Measurements from ENCODE around the gene RPS21. TPM values are rescaled to one million over a fixed set of nuclear protein-coding genes. Genes with fewer than 3 reads are reported as not detected.
A peak's percentile ranks its signal among the peaks of the same experiment; 100 is the strongest.

RPS21 gene
- 4,006 TPM for polyA plus RNA-seq (2013)

DNA sequence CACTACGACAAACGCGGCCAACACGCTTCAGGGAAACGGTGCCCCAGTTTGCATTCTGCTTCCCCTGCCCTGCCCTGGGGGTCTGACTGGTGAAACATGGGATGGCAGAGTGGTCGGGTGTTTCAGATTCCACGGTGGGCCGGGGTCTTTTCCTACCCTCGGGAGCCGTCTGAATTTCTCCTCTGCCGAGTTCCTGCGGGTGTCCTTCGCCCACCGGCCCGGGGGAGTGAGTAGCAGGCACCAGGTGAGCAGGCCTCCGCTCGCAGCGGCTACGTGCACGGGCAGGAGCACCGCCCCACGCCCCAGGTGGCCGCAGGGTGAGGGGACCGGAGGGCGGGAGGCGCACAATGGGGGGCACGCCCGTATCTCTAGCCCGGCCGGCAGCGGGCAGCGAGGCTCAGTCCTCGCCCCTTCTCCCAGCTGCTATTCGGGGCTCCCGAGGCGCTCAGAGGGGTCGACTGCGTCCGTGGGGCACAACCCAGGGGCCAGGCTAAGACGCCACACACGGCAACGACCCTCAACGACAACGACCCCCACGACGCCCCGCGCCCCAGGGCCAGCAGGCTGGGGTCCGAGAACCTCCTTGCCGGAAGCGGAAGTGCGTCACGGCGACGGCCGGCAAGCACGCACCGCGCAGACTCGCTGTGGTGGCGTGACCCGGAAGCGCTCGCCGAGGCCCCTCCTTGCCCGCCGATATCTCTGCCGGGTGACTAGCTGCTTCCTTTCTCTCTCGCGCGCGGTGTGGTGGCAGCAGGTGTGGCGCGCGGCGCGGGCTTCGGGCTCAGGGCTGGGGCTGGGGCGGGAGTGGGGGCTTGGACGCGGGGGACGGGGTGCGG, at the start of gene RPS21:
RPS21 (plus strand) TSS at position 721 of the 836 bp plus-strand sequence. CDS start 236 bp downstream, outside the sequence.
- H3K27me3 ChIP-seq (replicated peaks in 2 of 5; ENCODE audit: control insufficient read depth in 4 of 5, insufficient read depth in 5 of 5, low read length in 4 of 5), result no peaks in the 10 kb centered on the region
- peak; percentile 92 to 96 (median 96) for DNase-seq
- H3K4me1 ChIP-seq (ENCODE audit: control extremely low read depth in 1 of 4, control insufficient read depth in 4 of 4, insufficient read depth in 4 of 4, low read length in 3 of 4), result peaks cover 1 to 27% (median 22%) of the 10 kb centered on the region in 4 experiments
- no peaks in the 10 kb centered on the region for H3K9me3 ChIP-seq (ENCODE audit: control extremely low read depth in 1 of 5, control insufficient read depth in 4 of 5, insufficient read depth in 2 of 5, low read depth in 1 of 5, low read length in 4 of 5)
- peak within 1 kb of the TSS; percentile 75 to 94 for H3K27ac ChIP-seq (ENCODE audit: insufficient read depth in 1 of 2, low read depth in 1 of 2, low read length in 2 of 2, poor library complexity in 1 of 2, severe bottlenecking in 2 of 2)
- H3K36me3 ChIP-seq (ENCODE audit: control insufficient read depth in 4 of 4, insufficient read depth in 4 of 4, low read length in 3 of 4), result peaks cover 4 to 50% (median 32%) of the 10 kb centered on the region in 4 experiments
- CTCF ChIA-PET, result interaction anchor here (1.1 to 2.1 kb wide), 5 partner anchors 12 to 84 kb away, joined by 3 to 8 read pairs (median 3); partner anchors contain the start of gene ADRM1
- POLR2A ChIA-PET, result interaction anchor here (0.8 kb wide), 1 partner anchor 23 kb away, joined by 3 read pairs; no protein-coding TSS in a partner anchor
- H3K4me3 ChIP-seq (ENCODE audit: control insufficient read depth in 1 of 7, extremely low read depth in 1 of 7, insufficient read depth in 4 of 7, low read depth in 2 of 7, low read length in 6 of 7), result peak within 1 kb of the TSS; percentile 68 to 100 (median 92)
- WGBS (ENCODE audit: insufficient coverage), result under 1% methylated on average over 60 of the region's 83 CpGs

DNA sequence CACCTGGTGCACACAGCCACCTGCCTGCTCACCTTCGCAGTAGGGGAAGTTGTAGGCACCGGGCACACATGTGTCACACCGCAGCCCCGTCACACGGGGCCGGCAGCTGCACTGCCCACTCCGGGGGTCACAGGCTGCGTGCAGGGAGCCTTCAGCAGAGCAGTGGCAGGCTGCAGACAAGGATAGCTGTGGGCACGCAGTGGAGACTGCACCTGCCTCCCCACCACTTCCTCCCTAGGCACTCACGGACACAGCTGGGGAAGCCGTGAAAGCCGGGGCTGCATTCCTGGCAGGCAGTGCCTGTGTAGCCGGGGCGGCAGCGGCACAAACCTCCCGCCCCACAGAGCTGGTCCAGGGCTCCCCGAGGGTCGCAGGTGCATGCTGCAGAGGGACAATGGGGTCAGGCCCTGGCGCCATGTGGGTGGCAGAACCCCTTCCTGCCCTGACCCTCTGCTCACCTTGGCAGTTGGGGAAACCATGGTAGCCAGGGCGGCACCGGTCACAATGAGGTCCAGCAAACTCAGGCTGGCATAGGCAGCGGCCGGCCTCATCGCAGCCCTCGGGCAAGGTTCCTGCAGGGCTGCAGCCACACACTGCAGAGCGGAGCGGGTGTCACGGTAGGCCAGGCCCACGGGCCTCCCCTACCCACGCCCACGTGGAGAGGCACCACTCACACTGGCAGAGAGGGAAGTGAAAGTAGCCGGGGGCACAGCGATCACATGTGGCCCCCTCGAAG, 49.2 kb upstream of the RPS21 start:
- 87% methylated on average over 30 of the region's 34 CpGs for WGBS (ENCODE audit: insufficient coverage)
- peak in 2 of 3 donors; percentile 22 to 48 for DNase-seq

DNA sequence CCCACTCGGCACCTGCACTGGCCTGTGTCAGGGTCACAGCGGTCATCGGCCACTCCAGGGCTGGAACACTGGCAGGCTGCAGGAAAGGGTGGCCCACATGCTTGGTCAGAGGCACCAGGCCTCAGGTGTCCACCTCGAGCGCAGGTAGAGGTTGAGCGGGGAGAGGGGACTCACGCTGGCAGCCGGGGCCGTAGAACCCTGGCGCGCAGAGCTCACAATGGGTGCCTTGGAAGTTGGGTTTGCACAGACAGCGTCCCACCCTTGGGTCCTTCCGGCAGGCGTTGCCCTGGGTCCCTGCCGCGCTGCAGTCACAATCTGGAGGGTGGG, 48.6 kb upstream of the RPS21 start:
- H3K9me3 ChIP-seq (ENCODE audit: control extremely low read depth in 1 of 5, control insufficient read depth in 4 of 5, insufficient read depth in 2 of 5, low read depth in 1 of 5, low read length in 4 of 5), result peaks cover 0 to 4% (median 0%) of the 10 kb centered on the region in 5 experiments
- no peaks in the 10 kb centered on the region for H3K4me1 ChIP-seq (ENCODE audit: control extremely low read depth in 1 of 4, control insufficient read depth in 4 of 4, insufficient read depth in 4 of 4, low read length in 3 of 4)
- no peak for DNase-seq
- WGBS (ENCODE audit: insufficient coverage), result 95% methylated on average over 14 of the region's 16 CpGs
- no peak overlapping the region for H3K4me3 ChIP-seq (ENCODE audit: control insufficient read depth in 1 of 7, extremely low read depth in 1 of 7, insufficient read depth in 4 of 7, low read depth in 2 of 7, low read length in 6 of 7)
- peaks cover 0 to 2% (median 0%) of the 10 kb centered on the region in 5 experiments for H3K27me3 ChIP-seq (replicated peaks in 2 of 5; ENCODE audit: control insufficient read depth in 4 of 5, insufficient read depth in 5 of 5, low read length in 4 of 5)
- CTCF ChIA-PET, result no interaction called here
- no peaks in the 10 kb centered on the region for H3K36me3 ChIP-seq (ENCODE audit: control insufficient read depth in 4 of 4, insufficient read depth in 4 of 4, low read length in 3 of 4)
- no peak overlapping the region for H3K27ac ChIP-seq (ENCODE audit: insufficient read depth in 1 of 2, low read depth in 1 of 2, low read length in 2 of 2, poor library complexity in 1 of 2, severe bottlenecking in 2 of 2)
- POLR2A ChIA-PET, result no interaction called here

More for the DNA sequence above, 49.2 kb upstream of the RPS21 start:
- no peak overlapping the region for H3K27ac ChIP-seq (ENCODE audit: insufficient read depth in 1 of 2, low read depth in 1 of 2, low read length in 2 of 2, poor library complexity in 1 of 2, severe bottlenecking in 2 of 2)
- no peaks in the 10 kb centered on the region for H3K27me3 ChIP-seq (replicated peaks in 2 of 5; ENCODE audit: control insufficient read depth in 4 of 5, insufficient read depth in 5 of 5, low read length in 4 of 5)
- no peak overlapping the region for H3K4me3 ChIP-seq (ENCODE audit: control insufficient read depth in 1 of 7, extremely low read depth in 1 of 7, insufficient read depth in 4 of 7, low read depth in 2 of 7, low read length in 6 of 7)
- H3K36me3 ChIP-seq (ENCODE audit: control insufficient read depth in 4 of 4, insufficient read depth in 4 of 4, low read length in 3 of 4), result no peaks in the 10 kb centered on the region
- no peaks in the 10 kb centered on the region for H3K4me1 ChIP-seq (ENCODE audit: control extremely low read depth in 1 of 4, control insufficient read depth in 4 of 4, insufficient read depth in 4 of 4, low read length in 3 of 4)
- CTCF ChIA-PET, result no interaction called here
- POLR2A ChIA-PET, result no interaction called here
- peaks cover 0 to 4% (median 0%) of the 10 kb centered on the region in 5 experiments for H3K9me3 ChIP-seq (ENCODE audit: control extremely low read depth in 1 of 5, control insufficient read depth in 4 of 5, insufficient read depth in 2 of 5, low read depth in 1 of 5, low read length in 4 of 5)

- ChIA-PET POLR2A (no interaction called here), CTCF (no interaction called here)
- no peak overlapping the region for H3K4me3 ChIP-seq (ENCODE audit: control insufficient read depth in 1 of 7, extremely low read depth in 1 of 7, insufficient read depth in 4 of 7, low read depth in 2 of 7, low read length in 6 of 7)
Observed at GRCh38 chr20:62339647-62340062, 47.2 kb upstream of the RPS21 start.

GRCh38 chr20:62342910-62343309, 44.0 kb upstream of the RPS21 start:
- Histone ChIP-seq H3K27ac (ENCODE audit: insufficient read depth in 1 of 2, low read depth in 1 of 2, low read length in 2 of 2, poor library complexity in 1 of 2, severe bottlenecking in 2 of 2) (no peak overlapping the region), H3K27me3 (replicated peaks in 2 of 5; ENCODE audit: control insufficient read depth in 4 of 5, insufficient read depth in 5 of 5, low read length in 4 of 5) (peaks cover 0 to 2% (median 0%) of the 10 kb centered on the region in 5 experiments), H3K36me3 (ENCODE audit: control insufficient read depth in 4 of 4, insufficient read depth in 4 of 4, low read length in 3 of 4) (no peaks in the 10 kb centered on the region), H3K4me3 (ENCODE audit: control insufficient read depth in 1 of 7, extremely low read depth in 1 of 7, insufficient read depth in 4 of 7, low read depth in 2 of 7, low read length in 6 of 7) (no peak overlapping the region), H3K4me1 (ENCODE audit: control extremely low read depth in 1 of 4, control insufficient read depth in 4 of 4, insufficient read depth in 4 of 4, low read length in 3 of 4) (no peaks in the 10 kb centered on the region), H3K9me3 (ENCODE audit: control extremely low read depth in 1 of 5, control insufficient read depth in 4 of 5, insufficient read depth in 2 of 5, low read depth in 1 of 5, low read length in 4 of 5) (peaks cover 0 to 4% (median 0%) of the 10 kb centered on the region in 5 experiments)
- CTCF ChIA-PET, result no interaction called here
- 96% methylated on average over 7 of the region's 10 CpGs for WGBS (ENCODE audit: insufficient coverage)
- no peak for DNase-seq
- POLR2A ChIA-PET, result no interaction called here

More at GRCh38 chr20:62339647-62340062, 47.2 kb upstream of the RPS21 start:
- peaks cover 0 to 4% (median 0%) of the 10 kb centered on the region in 5 experiments for H3K9me3 ChIP-seq (ENCODE audit: control extremely low read depth in 1 of 5, control insufficient read depth in 4 of 5, insufficient read depth in 2 of 5, low read depth in 1 of 5, low read length in 4 of 5)
- H3K27me3 ChIP-seq (replicated peaks in 2 of 5; ENCODE audit: control insufficient read depth in 4 of 5, insufficient read depth in 5 of 5, low read length in 4 of 5), result peaks cover 0 to 2% (median 0%) of the 10 kb centered on the region in 5 experiments
- no peaks in the 10 kb centered on the region for H3K36me3 ChIP-seq (ENCODE audit: control insufficient read depth in 4 of 4, insufficient read depth in 4 of 4, low read length in 3 of 4)
- 53% methylated on average over 13 of the region's 14 CpGs for WGBS (ENCODE audit: insufficient coverage)
- peak in 1 of 3 donors; percentile 15 for DNase-seq
- no peak overlapping the region for H3K27ac ChIP-seq (ENCODE audit: insufficient read depth in 1 of 2, low read depth in 1 of 2, low read length in 2 of 2, poor library complexity in 1 of 2, severe bottlenecking in 2 of 2)
- no peaks in the 10 kb centered on the region for H3K4me1 ChIP-seq (ENCODE audit: control extremely low read depth in 1 of 4, control insufficient read depth in 4 of 4, insufficient read depth in 4 of 4, low read length in 3 of 4)

DNA sequence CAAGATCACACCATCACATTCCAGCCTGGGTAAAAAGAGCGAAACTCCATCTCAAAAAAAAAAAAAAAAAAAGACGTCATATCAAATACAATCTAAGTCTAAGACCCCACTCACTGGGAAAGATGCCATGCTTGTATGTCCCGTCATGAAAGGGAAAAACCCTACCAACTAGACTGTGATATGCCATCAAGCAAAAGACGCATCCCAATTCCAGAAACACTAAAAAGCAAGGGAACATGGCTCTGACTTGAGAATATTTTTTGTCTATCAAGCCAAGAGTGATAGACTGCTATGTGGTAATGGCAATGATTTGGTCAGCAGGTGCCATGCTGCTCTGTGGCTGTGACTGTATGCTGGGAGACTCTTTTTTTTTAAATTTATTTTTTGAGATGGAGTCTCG, 42.8 kb upstream of the RPS21 start:
- ChIA-PET CTCF (no interaction called here), POLR2A (interaction anchor here (0.6 kb wide), 1 partner anchor 555 kb away, joined by 4 read pairs; no protein-coding TSS in a partner anchor)
- Histone ChIP-seq H3K4me1 (ENCODE audit: control extremely low read depth in 1 of 4, control insufficient read depth in 4 of 4, insufficient read depth in 4 of 4, low read length in 3 of 4) (no peaks in the 10 kb centered on the region), H3K27me3 (replicated peaks in 2 of 5; ENCODE audit: control insufficient read depth in 4 of 5, insufficient read depth in 5 of 5, low read length in 4 of 5) (peaks cover 0 to 2% (median 0%) of the 10 kb centered on the region in 5 experiments), H3K4me3 (ENCODE audit: control insufficient read depth in 1 of 7, extremely low read depth in 1 of 7, insufficient read depth in 4 of 7, low read depth in 2 of 7, low read length in 6 of 7) (no peak overlapping the region), H3K9me3 (ENCODE audit: control extremely low read depth in 1 of 5, control insufficient read depth in 4 of 5, insufficient read depth in 2 of 5, low read depth in 1 of 5, low read length in 4 of 5) (peaks cover 0 to 4% (median 4%) of the 10 kb centered on the region in 5 experiments), H3K27ac (ENCODE audit: insufficient read depth in 1 of 2, low read depth in 1 of 2, low read length in 2 of 2, poor library complexity in 1 of 2, severe bottlenecking in 2 of 2) (no peak overlapping the region), H3K36me3 (ENCODE audit: control insufficient read depth in 4 of 4, insufficient read depth in 4 of 4, low read length in 3 of 4) (no peaks in the 10 kb centered on the region)
- 100% methylated on average over 1 of the region's 5 CpGs for WGBS (ENCODE audit: insufficient coverage)
- no peak for DNase-seq

All from common myeloid progenitor, CD34-positive (primary cell).